Trophoblast cell (in vitro differentiated cells and primary cell): ENCODE results near the gene ZNF609.

Experiments used
- DNase-seq, 2 donors: peaks; one replicate each; pipeline ENCODE4 v3.0.0-alpha.2; 2016
- H2AFZ ChIP-seq: 2 replicates; pipeline ENCODE4 v1.6.1; 2013; ENCODE audit warnings: low read length, moderate library complexity, mild to moderate bottlenecking; ENCODE audit not compliant: insufficient read depth, poor library complexity
- H2AK5ac ChIP-seq: 2 replicates; pipeline ENCODE4 v1.6.1; 2013; ENCODE audit warnings: mild to moderate bottlenecking, low read length
- H2BK120ac ChIP-seq: 2 replicates; pipeline ENCODE4 v1.6.1; 2013; ENCODE audit warnings: low read length, mild to moderate bottlenecking, moderate library complexity; ENCODE audit not compliant: insufficient read depth, poor library complexity
- H2BK12ac ChIP-seq: 2 replicates; pipeline ENCODE4 v1.6.1; 2013; ENCODE audit warnings: mild to moderate bottlenecking, low read length, moderate library complexity
- H2BK5ac ChIP-seq: 2 replicates; pipeline ENCODE4 v1.6.1; 2013; ENCODE audit warnings: low read length, low read depth, moderate library complexity, mild to moderate bottlenecking; ENCODE audit not compliant: poor library complexity
- H3K14ac ChIP-seq: 2 replicates; pipeline ENCODE4 v1.6.1; 2013; ENCODE audit warnings: mild to moderate bottlenecking, low read length
- H3K18ac ChIP-seq: 2 replicates; pipeline ENCODE4 v1.6.1; 2013; ENCODE audit warnings: mild to moderate bottlenecking, low read length
- H3K23ac ChIP-seq: 2 replicates; pipeline ENCODE4 v1.6.1; 2013; ENCODE audit warnings: low read length
- H3K27ac ChIP-seq: 2 replicates; pipeline ENCODE4 v1.5.1; 2013; ENCODE audit warnings: low read depth, mild to moderate bottlenecking, inconsistent platforms, low read length, moderate library complexity
- H3K27me3 ChIP-seq: 2 replicates; pipeline ENCODE4 v1.6.1; 2013; ENCODE audit warnings: inconsistent platforms, mild to moderate bottlenecking, low read length, moderate library complexity; ENCODE audit not compliant: insufficient read depth
- H3K36me3 ChIP-seq, 2 experiments: 1 replicate in 1 of 2; 2 replicates in 1 of 2; pipeline ENCODE4 v1.6.1; 2013; ENCODE audit warnings: low read length in 2 of 2, mild to moderate bottlenecking in 2 of 2, moderate library complexity in 1 of 2; ENCODE audit not compliant: insufficient read depth in 2 of 2, control insufficient read depth in 1 of 2
- H3K4ac ChIP-seq: 2 replicates; pipeline ENCODE4 v1.6.1; 2013; ENCODE audit warnings: low read depth, mild to moderate bottlenecking, low read length, moderate library complexity
- H3K4me1 ChIP-seq, 2 experiments: 1 replicate in 1 of 2; 2 replicates in 1 of 2; pipeline ENCODE4 v1.6.1; 2013; ENCODE audit warnings: low read length in 2 of 2, mild to moderate bottlenecking in 2 of 2, moderate library complexity in 1 of 2; ENCODE audit not compliant: insufficient read depth in 2 of 2, control insufficient read depth in 1 of 2
- H3K4me2 ChIP-seq: 2 replicates; pipeline ENCODE4 v1.6.1; 2013; ENCODE audit warnings: inconsistent platforms, mild to moderate bottlenecking, low read length, moderate library complexity
- H3K4me3 ChIP-seq: 2 replicates; pipeline ENCODE4 v1.5.1; 2013; ENCODE audit warnings: mild to moderate bottlenecking, low read depth, low read length, inconsistent platforms
- H3K79me1 ChIP-seq: one replicate; pipeline ENCODE4 v1.6.1; 2013; ENCODE audit warnings: low read length
- H3K79me2 ChIP-seq: 2 replicates; pipeline ENCODE4 v1.6.1; 2013; ENCODE audit warnings: low read length, mild to moderate bottlenecking; ENCODE audit not compliant: control insufficient read depth, insufficient read depth, poor library complexity
- H3K9ac ChIP-seq: 2 replicates; pipeline ENCODE4 v1.6.1; 2013; ENCODE audit warnings: mild to moderate bottlenecking, low read length
- H3K9me3 ChIP-seq: 2 replicates; pipeline ENCODE4 v1.6.1; 2013; ENCODE audit warnings: low read depth, mild to moderate bottlenecking, control low read depth, inconsistent platforms, low read length; ENCODE audit not compliant: insufficient read depth
- H4K12ac ChIP-seq: 2 replicates; pipeline ENCODE4 v1.6.1; 2013; ENCODE audit warnings: low read depth, mild to moderate bottlenecking, low read length, moderate library complexity
- H4K8ac ChIP-seq: 2 replicates; pipeline ENCODE4 v1.6.1; 2013; ENCODE audit warnings: low read depth, mild to moderate bottlenecking, low read length, moderate library complexity
- H4K91ac ChIP-seq: one replicate; pipeline ENCODE4 v1.6.1; 2013; ENCODE audit warnings: low read depth, mild to moderate bottlenecking, low read length, moderate library complexity
- WGBS: extraction: QIAGEN DNeasy Blood & Tissue Kit; methylation state at CpG from one replicate; pipeline ENCODE4 v1.1.7; 2013; ENCODE audit warnings: missing lambda C conversion rate; ENCODE audit not compliant: insufficient read length, insufficient coverage; ENCODE audit errors: extremely low coverage; 5-methylcytosine and 5-hydroxymethylcytosine counted together

The ZNF609 gene

DNA sequence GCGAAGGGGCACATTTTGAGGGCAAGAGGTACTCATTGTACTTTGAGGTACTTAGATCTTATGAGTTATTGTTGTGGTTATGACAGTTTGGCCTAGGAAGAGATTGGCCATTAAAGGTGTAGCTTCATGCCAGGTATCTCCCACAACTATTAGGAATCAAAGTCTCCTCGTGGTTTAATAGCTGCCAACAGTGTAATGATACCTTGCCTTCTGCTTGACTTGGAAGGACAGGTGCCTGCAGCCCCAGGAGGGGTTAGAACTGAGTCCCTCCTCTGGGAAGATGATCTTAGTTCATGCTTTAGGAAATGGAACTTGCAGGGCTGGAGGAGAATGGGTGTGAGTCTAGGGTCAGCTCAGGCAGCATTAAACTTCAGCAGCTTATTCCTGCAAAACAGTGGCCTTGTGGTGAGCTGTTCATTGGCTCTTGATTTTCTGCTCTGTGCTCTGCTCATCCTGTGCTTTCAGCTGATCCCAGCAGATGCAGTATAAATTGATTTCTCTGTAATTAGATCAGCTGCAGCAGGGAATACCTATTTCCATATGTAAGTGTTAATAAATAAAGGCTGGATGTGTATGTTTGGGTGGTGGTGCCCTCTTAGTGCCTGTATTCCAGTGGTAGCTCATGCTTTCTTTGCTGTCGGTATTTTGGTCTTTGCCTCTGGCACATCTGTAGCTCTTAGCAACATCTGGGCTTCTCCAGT is 40.5 kb downstream of the ZNF609 start:
- Histone ChIP-seq H3K23ac (no peak overlapping the region), H2BK120ac (no peak overlapping the region), H2AK5ac (no peak overlapping the region), H3K14ac (no peak overlapping the region), H3K36me3 (peaks cover 14 to 24% of the 10 kb centered on the region in 2 experiments), H4K8ac (no peak overlapping the region), H3K79me1 (peaks cover 4% of the 10 kb centered on the region), H3K27me3 (no peaks in the 10 kb centered on the region), H2BK12ac (no peak overlapping the region), H3K4me3 (no peak overlapping the region), H3K4ac (no peak overlapping the region), H4K91ac (no peak overlapping the region), H3K9me3 (no peaks in the 10 kb centered on the region), H3K27ac (no peak overlapping the region), H2BK5ac (no peak overlapping the region), H3K79me2 (peaks cover 2% of the 10 kb centered on the region), H2AFZ (no peak overlapping the region), H3K9ac (no peak overlapping the region), H3K18ac (no peak overlapping the region), H3K4me2 (no peak overlapping the region), H4K12ac (no peak overlapping the region), H3K4me1 (peaks cover 5 to 6% of the 10 kb centered on the region in 2 experiments)
- DNase-seq: no peak
- WGBS: no CpG with 5 or more reads among the region's 3 CpGs

DNA sequence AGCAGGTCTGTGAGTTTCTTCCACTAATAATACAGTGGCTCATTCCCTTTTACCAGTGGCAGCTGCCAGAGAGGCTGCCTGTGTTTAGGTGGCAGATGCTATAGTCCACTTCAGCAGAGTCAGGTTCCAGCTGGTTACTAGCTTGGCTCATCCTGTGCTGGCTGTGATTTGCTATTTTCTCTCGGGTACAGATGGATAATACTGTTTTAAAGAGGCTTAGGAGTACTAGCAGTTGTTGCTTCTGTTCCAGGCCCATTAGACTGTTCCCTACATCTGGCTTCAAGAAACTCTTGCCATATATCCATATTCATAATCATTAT is 41.0 kb downstream of the ZNF609 start:
- no peaks in the 10 kb centered on the region for H3K9me3 ChIP-seq
- peaks cover 4% of the 10 kb centered on the region for H3K79me1 ChIP-seq
- no peak overlapping the region for H3K23ac ChIP-seq
- DNase-seq: no peak
- H3K4ac ChIP-seq: no peak overlapping the region
- H2AK5ac ChIP-seq: no peak overlapping the region
- no peak overlapping the region for H3K9ac ChIP-seq
- H3K4me1 ChIP-seq: peaks cover 5 to 6% of the 10 kb centered on the region in 2 experiments
- H4K8ac ChIP-seq: no peak overlapping the region
- H4K91ac ChIP-seq: no peak overlapping the region
- peaks cover 2% of the 10 kb centered on the region for H3K79me2 ChIP-seq
- no peak overlapping the region for H2AFZ ChIP-seq
- H3K27ac ChIP-seq: no peak overlapping the region
- no peak overlapping the region for H2BK12ac ChIP-seq
- H3K4me2 ChIP-seq: no peak overlapping the region
- peaks cover 14 to 24% of the 10 kb centered on the region in 2 experiments for H3K36me3 ChIP-seq
- no peaks in the 10 kb centered on the region for H3K27me3 ChIP-seq
- WGBS: no CpG with 5 or more reads among the region's 1 CpG
- no peak overlapping the region for H4K12ac ChIP-seq
- no peak overlapping the region for H2BK5ac ChIP-seq
- no peak overlapping the region for H3K4me3 ChIP-seq
- no peak overlapping the region for H3K14ac ChIP-seq
- no peak overlapping the region for H3K18ac ChIP-seq
- no peak overlapping the region for H2BK120ac ChIP-seq

DNA sequence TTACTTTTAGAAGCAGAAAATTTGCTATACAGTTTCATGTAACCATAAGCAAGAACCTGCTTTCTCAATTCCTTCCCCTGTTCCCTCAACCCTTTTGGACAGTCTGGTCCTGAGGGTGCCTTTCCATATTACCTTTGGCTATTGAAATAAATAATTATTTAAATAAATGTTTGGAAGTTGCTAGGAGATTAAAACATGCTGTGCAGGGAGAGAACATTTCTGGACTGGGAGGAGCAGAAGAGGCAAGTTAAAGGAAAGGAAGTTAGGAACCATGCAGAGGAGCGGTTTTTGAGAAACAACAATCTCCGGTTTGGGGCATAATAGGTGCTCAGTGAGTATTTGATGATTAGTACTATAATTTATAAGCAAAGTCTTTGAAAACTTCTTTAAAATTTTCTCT is 41.8 kb downstream of the ZNF609 start:
- Histone ChIP-seq H2BK5ac (no peak overlapping the region), H2AK5ac (no peak overlapping the region), H3K4me2 (no peak overlapping the region), H3K79me1 (peaks cover 4% of the 10 kb centered on the region), H4K12ac (no peak overlapping the region), H3K4me3 (no peak overlapping the region), H2BK120ac (no peak overlapping the region), H3K14ac (no peak overlapping the region), H3K27me3 (no peaks in the 10 kb centered on the region), H4K91ac (no peak overlapping the region), H2AFZ (no peak overlapping the region), H4K8ac (no peak overlapping the region), H3K4me1 (peaks cover 8 to 9% of the 10 kb centered on the region in 2 experiments), H3K36me3 (peaks cover 14 to 24% of the 10 kb centered on the region in 2 experiments), H3K79me2 (peaks cover 2% of the 10 kb centered on the region), H3K9me3 (no peaks in the 10 kb centered on the region), H3K18ac (no peak overlapping the region), H3K23ac (no peak overlapping the region), H3K27ac (no peak overlapping the region), H3K9ac (no peak overlapping the region), H2BK12ac (no peak overlapping the region), H3K4ac (no peak overlapping the region)
- no CpG with 5 or more reads among the region's 2 CpGs for WGBS
- DNase-seq: no peak

DNA sequence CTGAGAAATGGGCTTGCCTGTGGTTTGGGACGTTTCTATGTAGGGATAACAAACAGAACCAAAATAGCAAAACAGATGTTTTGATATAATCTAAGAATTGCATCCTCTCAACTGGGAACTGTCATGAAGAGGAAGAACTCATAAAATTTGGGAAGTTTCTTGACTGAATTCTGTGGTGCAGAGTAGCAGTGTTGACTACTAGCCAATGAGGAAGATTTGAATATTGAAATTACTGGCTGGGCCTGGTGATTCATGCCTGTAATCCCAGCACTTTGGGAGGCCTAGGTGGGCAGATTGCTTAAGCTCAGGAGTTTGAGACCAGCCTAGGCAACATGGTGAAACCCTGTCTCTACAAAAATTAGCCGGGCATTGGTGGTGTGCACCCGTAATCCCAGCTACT is 42.2 kb downstream of the ZNF609 start:
- peaks cover 8 to 9% of the 10 kb centered on the region in 2 experiments for H3K4me1 ChIP-seq
- peak overlapping the region; percentile 35 for H4K8ac ChIP-seq
- peak overlapping the region; percentile 34 for H3K4ac ChIP-seq
- no peak overlapping the region for H3K9ac ChIP-seq
- H3K18ac ChIP-seq: peak overlapping the region; percentile 61
- H3K27me3 ChIP-seq: no peaks in the 10 kb centered on the region
- no peaks in the 10 kb centered on the region for H3K9me3 ChIP-seq
- no CpG with 5 or more reads among the region's 3 CpGs for WGBS
- H3K4me2 ChIP-seq: no peak overlapping the region
- H2AK5ac ChIP-seq: peak overlapping the region; percentile 35
- H3K14ac ChIP-seq: peak overlapping the region; percentile 62
- no peak overlapping the region for H4K12ac ChIP-seq
- H2AFZ ChIP-seq: no peak overlapping the region
- H3K79me2 ChIP-seq: peaks cover 2% of the 10 kb centered on the region
- DNase-seq: peak in 1 of 2 donors; percentile 6
- H3K23ac ChIP-seq: no peak overlapping the region
- H2BK120ac ChIP-seq: no peak overlapping the region
- no peak overlapping the region for H3K4me3 ChIP-seq
- peak overlapping the region; percentile 63 for H4K91ac ChIP-seq
- peak overlapping the region; percentile 82 for H2BK5ac ChIP-seq
- H2BK12ac ChIP-seq: peak overlapping the region; percentile 77
- H3K27ac ChIP-seq: peak overlapping the region; percentile 84
- H3K36me3 ChIP-seq: peaks cover 13 to 24% of the 10 kb centered on the region in 2 experiments
- peaks cover 4% of the 10 kb centered on the region for H3K79me1 ChIP-seq
